ENCODE measurements around the gene ATP11A.

- TF ChIP-seq POLR2A (IDR thresholded peaks at IDR 0.05) (no peak), CTCF (IDR thresholded peaks at IDR 0.05 in 8 of 11, conservative IDR thresholded peaks at IDR 0.05 in 3 of 11) (no peak)
Measured at GRCh38 chr13:112769615-112770014, 79.8 kb downstream of the ATP11A start.
